ENCODE measurements around the gene SCIMP.
"Not testable (repeated sequence)": the region's sequence is repeated elsewhere in the genome, so short reads cannot be mapped to it uniquely, and the experiment has no call there.

Gene SCIMP

DNA sequence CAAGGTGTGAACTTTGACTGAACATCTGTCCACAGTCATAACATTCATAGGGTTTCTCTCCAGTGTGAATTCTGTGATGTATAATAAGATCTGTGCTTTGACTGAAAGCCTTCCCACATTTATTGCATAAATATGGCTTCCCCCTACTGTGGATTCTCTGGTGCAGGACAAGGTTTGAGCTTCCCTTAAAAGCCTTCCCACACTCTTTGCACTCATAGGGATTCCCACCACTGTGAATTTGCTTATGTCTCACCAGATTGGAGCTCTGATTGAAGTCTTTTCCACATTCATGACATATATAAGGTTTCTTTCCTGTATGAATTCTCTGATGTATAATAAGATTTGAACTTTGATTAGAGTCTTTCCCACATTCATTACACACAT, 51.3 kb downstream of the SCIMP start:
- DNase-seq = no peak

DNA sequence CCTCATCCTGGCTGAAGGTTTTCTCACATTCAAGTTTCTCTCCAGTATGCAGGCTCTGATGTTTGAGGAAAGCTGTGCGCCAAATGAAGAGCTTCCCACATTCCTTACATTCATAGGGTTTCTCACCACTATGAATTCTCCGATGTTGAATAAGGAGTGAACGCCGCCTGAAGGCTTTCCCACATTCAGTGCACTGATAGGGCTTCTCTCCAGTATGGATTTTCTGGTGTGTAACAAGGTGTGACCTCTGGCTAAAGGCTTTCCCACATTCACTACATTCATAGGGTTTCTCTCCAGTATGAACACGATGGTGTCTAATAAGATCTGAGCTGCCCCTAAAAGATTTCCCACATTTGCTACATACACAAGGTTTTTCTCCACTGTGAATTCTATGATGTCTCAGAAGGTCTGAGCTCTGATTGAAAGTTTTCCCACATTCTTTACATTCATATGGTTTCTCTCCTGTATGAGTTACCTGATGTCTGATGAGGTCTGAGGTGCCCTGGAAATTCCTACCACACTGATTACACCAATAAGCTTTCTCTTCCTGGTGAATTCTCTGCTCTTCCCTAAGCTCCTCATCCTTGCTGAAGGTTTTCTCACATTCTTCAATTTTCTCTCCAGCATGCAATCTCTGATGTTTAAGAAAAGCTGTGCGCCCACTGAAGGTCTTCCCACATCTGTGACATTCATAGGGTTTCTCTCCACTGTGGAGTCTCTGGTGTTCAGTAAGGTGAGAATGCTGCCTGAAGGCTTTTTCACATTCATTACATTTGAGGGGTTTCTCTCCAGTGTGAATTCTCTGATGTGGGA, 51.9 kb downstream of the SCIMP start:
- no peak for DNase-seq

DNA sequence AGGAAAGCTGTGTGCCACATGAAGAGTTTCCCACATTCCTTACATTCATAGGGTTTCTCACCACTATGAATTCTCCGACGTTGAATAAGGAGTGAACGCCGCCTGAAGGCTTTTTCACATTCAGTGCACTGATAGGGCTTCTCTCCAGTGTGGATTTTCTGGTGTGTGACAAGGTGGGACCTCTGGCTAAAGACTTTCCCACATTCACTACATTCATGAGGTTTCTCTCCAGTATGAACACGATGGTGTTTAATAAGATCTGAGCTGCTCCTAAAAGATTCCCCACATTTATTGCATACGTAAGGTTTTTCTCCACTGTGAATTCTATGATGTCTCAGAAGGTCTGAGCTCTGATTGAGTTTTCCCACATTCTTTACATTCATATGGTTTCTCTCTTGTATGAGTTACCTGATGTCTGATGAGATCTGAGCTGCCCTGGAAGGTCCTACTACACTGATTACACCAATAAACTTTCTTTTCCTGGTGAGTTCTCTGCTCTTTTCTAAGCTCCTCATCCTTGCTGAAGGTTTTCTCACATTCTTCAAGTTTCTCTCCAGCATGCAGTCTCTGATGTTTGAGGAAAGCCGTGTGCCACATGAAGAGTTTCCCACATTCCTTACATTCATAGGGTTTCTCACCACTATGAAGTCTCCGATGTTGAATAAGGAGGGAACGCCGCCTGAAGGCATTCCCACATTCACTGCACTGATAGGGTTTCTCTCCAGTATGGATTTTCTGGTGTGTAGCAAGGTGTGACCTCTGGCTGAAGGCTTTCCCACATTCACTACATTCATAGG, 53.0 kb downstream of the SCIMP start:
- DNase-seq = no peak

DNA sequence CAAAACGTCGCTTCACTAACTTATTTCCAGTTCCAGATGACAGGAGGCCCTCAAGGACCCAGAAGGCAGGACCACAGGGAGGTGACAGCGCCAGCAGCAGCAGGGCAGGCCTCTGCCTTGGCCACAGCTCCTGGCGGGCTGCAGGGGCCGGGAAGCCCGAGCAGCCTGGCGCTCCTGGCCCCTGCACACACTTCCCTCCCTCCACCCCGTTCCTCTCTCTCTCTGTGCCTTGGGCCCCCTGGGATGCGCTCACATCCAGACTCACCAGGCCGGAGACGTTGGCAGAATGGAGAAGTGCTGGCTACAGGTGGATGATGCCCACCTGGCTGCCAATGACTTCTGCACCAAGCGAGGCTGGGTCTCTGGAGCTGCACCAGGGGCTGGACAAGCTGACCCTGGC, 55.7 kb downstream of the SCIMP start:
- no peak for DNase-seq

DNA sequence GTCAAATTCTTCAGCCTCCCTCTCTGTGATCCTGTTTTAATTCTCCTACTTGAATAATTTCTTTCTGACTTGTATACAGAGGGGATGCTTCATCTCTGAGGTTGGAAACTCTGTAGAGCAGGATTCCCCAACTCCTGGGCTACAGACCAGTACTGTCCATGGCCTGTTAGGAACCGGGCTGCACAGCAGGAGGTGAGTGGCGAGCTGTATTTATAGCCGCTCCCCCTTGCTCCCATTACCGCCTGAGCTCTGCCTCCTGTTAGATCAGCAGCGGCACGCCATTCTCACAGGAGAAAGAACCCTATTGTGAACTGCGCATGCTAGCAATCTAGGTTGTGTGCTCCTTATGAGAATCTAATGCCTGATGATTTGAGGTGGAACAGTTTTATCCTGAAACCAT, 59.6 kb downstream of the SCIMP start:
- not testable (repeated sequence) for DNase-seq

DNA sequence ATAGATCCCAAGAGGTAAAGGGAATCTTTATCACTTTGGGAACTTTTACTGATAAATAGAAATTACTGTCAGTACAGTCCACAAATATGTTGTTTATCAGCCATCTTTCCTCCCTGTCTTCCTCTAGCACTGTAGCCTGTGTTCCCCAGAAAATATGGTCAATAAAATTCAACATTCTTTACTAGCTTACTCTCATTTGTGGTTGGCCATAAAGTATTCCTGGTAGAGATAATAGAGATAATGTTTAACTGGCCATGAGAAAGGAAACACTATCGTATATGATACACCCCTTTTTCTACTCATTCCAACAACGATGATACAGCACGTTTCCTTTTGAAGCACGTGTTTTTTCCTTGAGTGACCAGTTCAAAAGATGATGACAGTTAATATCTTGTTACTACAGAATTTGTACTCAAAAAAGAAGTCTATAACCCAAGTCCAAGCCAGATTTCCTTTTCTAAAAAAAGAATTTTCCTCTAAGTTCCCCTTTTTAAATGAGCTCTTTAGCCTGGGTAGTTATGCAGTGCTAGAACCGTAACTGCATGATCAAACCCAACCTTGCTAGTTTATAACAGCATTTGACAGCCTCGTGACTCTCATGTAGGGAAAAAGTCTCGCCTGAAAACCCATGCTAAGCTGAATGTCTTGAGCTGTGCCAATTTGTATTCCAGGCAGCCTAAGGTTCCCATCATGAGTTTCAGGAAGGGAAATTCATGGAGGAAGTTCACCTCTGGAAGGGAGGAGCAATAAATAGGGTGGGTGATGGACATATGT, 68.7 kb downstream of the SCIMP start:
- not testable (repeated sequence) for DNase-seq

DNA sequence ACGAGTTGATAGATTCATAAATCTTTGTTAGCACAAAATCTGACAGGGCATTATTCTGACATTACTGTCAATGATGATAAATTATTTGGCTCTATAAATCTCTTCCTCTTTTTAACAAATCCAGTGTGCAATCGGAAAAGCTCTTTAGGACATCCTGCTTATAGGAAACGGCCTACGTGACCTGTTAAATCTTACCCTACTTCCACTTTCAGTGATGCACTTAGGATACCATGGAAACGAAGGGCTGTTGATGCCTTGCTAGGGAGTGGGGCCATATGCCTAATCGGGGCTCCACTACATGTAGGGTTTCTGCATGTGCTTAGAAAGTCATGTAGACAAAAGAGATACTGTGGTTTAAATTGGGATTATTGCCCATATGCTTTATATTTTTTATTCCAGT, 70.2 kb downstream of the SCIMP start:
- DNase-seq = no peak

DNA sequence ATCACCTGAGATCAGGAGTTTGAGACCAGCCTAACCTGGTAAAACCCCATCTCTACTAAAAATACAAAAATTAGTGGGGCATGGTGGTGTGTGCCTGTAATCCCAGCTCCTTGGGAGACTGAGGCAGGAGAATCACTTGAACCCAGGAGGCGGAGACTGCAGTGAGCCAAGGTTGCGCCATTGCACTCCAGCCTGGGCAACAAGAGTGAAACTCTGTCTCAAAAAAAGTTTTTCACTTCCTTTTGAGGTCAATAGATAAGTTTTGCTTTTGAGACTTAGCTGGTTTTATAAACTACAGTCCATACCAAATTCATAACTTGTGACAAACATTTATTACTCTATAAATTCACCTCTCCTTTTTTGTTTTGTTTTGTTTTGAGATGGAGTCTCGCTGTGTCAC, 72.9 kb downstream of the SCIMP start:
- not testable (repeated sequence) for DNase-seq

DNA sequence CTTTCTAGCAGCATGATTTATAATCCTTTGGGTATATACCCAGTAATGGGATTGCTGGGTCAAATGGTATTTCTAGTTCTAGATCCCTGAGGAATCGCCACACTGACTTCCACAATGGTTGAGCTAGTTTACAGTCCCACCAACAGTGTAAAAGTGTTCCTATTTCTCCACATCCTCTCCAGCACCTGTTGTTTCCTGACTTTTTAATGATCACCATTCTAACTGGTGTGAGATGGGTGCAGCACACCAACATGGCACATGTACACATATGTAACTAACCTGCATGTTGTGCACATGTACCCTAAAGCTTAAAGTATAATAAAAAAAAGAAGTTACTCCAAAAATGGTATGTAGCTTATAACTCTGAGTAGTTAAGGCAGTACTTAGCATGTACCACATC, 74.0 kb downstream of the SCIMP start:
- not testable (repeated sequence) for DNase-seq

Data from islet precursor cell (in vitro differentiated cells).